ENCODE measurements around the gene PRKCA. TPM values are rescaled to one million over a fixed set of nuclear protein-coding genes. Genes with fewer than 3 reads are reported as not detected.

The PRKCA gene
- total RNA-seq, 1 experiment from 2014 or later, result 36.1 TPM

- no peaks in the 10 kb centered on the region for H3K27me3 ChIP-seq (replicated peaks)
- no peaks in the 10 kb centered on the region for H3K4me1 ChIP-seq (replicated peaks)
- H3K27ac ChIP-seq, result no peak overlapping the region
- DNase-seq (ENCODE audit: low read depth in 1 of 2, low spot score in 2 of 2), result no peak
- peaks cover 5% of the 10 kb centered on the region; the same call in 1 of the 2 replicates for H3K36me3 ChIP-seq
- no peaks in the 10 kb centered on the region for H3K9me3 ChIP-seq (replicated peaks)
- H3K4me3 ChIP-seq, result no peak overlapping the region
Measured at GRCh38 chr17:66667090-66667489, 364.7 kb downstream of the PRKCA start.

GRCh38 chr17:66667491-66668030 lies 365.1 kb downstream of the PRKCA start:
- no peaks in the 10 kb centered on the region for H3K27me3 ChIP-seq (replicated peaks)
- no peaks in the 10 kb centered on the region for H3K9me3 ChIP-seq (replicated peaks)
- no peaks in the 10 kb centered on the region for H3K4me1 ChIP-seq (replicated peaks)
- DNase-seq (ENCODE audit: low read depth in 1 of 2, low spot score in 2 of 2), result no peak
- peaks cover 5% of the 10 kb centered on the region; the same call in 1 of the 2 replicates for H3K36me3 ChIP-seq
- H3K4me3 ChIP-seq, result no peak overlapping the region
- no peak overlapping the region for H3K27ac ChIP-seq

- DNase-seq (ENCODE audit: low read depth in 1 of 2, low spot score in 2 of 2), result no peak
- Histone ChIP-seq H3K9me3 (replicated peaks) (no peaks in the 10 kb centered on the region), H3K27ac (no peak overlapping the region), H3K27me3 (replicated peaks) (no peaks in the 10 kb centered on the region), H3K4me1 (replicated peaks) (no peaks in the 10 kb centered on the region), H3K36me3 (peaks cover 5% of the 10 kb centered on the region; the same call in 1 of the 2 replicates), H3K4me3 (no peak overlapping the region)
Measured at GRCh38 chr17:66670206-66670605, 367.8 kb downstream of the PRKCA start.

- Histone ChIP-seq H3K9me3 (replicated peaks) (no peaks in the 10 kb centered on the region), H3K27ac (no peak overlapping the region), H3K27me3 (replicated peaks) (no peaks in the 10 kb centered on the region), H3K4me3 (no peak overlapping the region), H3K36me3 (peaks cover 5% of the 10 kb centered on the region; the same call in 1 of the 2 replicates), H3K4me1 (replicated peaks) (no peaks in the 10 kb centered on the region)
- DNase-seq (ENCODE audit: low read depth in 1 of 2, low spot score in 2 of 2), result no peak
Measured at GRCh38 chr17:66671156-66671555, 368.7 kb downstream of the PRKCA start.

GRCh38 chr17:66673668-66674276 lies 371.4 kb downstream of the PRKCA start:
- Histone ChIP-seq H3K9me3 (replicated peaks) (no peaks in the 10 kb centered on the region; the same call in 1 of the 2 replicates), H3K4me1 (replicated peaks) (no peaks in the 10 kb centered on the region), H3K27ac (no peak overlapping the region), H3K27me3 (replicated peaks) (no peaks in the 10 kb centered on the region), H3K36me3 (0 out of 2 replicates have a peak, but pooled peaks cover 2% of the 10 kb centered on the region), H3K4me3 (no peak overlapping the region)
- DNase-seq (ENCODE audit: low read depth in 1 of 2, low spot score in 2 of 2), result peak; percentile 59 to 64

GRCh38 chr17:66675273-66675990 lies 373.0 kb downstream of the PRKCA start:
- H3K4me1 ChIP-seq (replicated peaks), result 0 out of 2 replicates have a peak, but pooled peaks cover 3% of the 10 kb centered on the region
- H3K27me3 ChIP-seq (replicated peaks), result no peaks in the 10 kb centered on the region
- 0 out of 2 replicates have a peak, but pooled peaks cover 2% of the 10 kb centered on the region for H3K36me3 ChIP-seq
- no peak overlapping the region for H3K4me3 ChIP-seq
- no peak overlapping the region for H3K27ac ChIP-seq
- DNase-seq (ENCODE audit: low read depth in 1 of 2, low spot score in 2 of 2), result no peak
- no peaks in the 10 kb centered on the region; the same call in 1 of the 2 replicates for H3K9me3 ChIP-seq (replicated peaks)

- no peak for DNase-seq (ENCODE audit: low read depth in 1 of 2, low spot score in 2 of 2)
- no peak overlapping the region for H3K27ac ChIP-seq
Measured at GRCh38 chr17:66675991-66676371, 373.6 kb downstream of the PRKCA start.

GRCh38 chr17:66676421-66676820 lies 374.0 kb downstream of the PRKCA start:
- Histone ChIP-seq H3K27ac (no peak overlapping the region), H3K9me3 (replicated peaks) (no peaks in the 10 kb centered on the region; the same call in 1 of the 2 replicates), H3K4me1 (replicated peaks) (0 out of 2 replicates have a peak, but pooled peaks cover 3% of the 10 kb centered on the region), H3K4me3 (no peak overlapping the region), H3K27me3 (replicated peaks) (no peaks in the 10 kb centered on the region), H3K36me3 (0 out of 2 replicates have a peak, but pooled peaks cover 3% of the 10 kb centered on the region)
- no peak for DNase-seq (ENCODE audit: low read depth in 1 of 2, low spot score in 2 of 2)

More at GRCh38 chr17:66675991-66676371, 373.6 kb downstream of the PRKCA start:
- Histone ChIP-seq H3K4me1 (replicated peaks) (0 out of 2 replicates have a peak, but pooled peaks cover 3% of the 10 kb centered on the region), H3K36me3 (0 out of 2 replicates have a peak, but pooled peaks cover 2% of the 10 kb centered on the region), H3K9me3 (replicated peaks) (no peaks in the 10 kb centered on the region; the same call in 1 of the 2 replicates), H3K4me3 (no peak overlapping the region), H3K27me3 (replicated peaks) (no peaks in the 10 kb centered on the region)

- Histone ChIP-seq H3K4me3 (no peak overlapping the region), H3K9me3 (replicated peaks) (no peaks in the 10 kb centered on the region; the same call in 1 of the 2 replicates), H3K36me3 (0 out of 2 replicates have a peak, but pooled peaks cover 6% of the 10 kb centered on the region), H3K27ac (no peak overlapping the region), H3K4me1 (replicated peaks) (0 out of 2 replicates have a peak, but pooled peaks cover 3% of the 10 kb centered on the region), H3K27me3 (replicated peaks) (no peaks in the 10 kb centered on the region)
- DNase-seq (ENCODE audit: low read depth in 1 of 2, low spot score in 2 of 2), result no peak
Measured at GRCh38 chr17:66677201-66677981, 375.0 kb downstream of the PRKCA start.

- Histone ChIP-seq H3K4me3 (no peak overlapping the region), H3K27me3 (replicated peaks) (no peaks in the 10 kb centered on the region), H3K27ac (no peak overlapping the region), H3K36me3 (0 out of 2 replicates have a peak, but pooled peaks cover 6% of the 10 kb centered on the region), H3K9me3 (replicated peaks) (no peaks in the 10 kb centered on the region; the same call in 1 of the 2 replicates), H3K4me1 (replicated peaks) (0 out of 2 replicates have a peak, but pooled peaks cover 3% of the 10 kb centered on the region)
- no peak for DNase-seq (ENCODE audit: low read depth in 1 of 2, low spot score in 2 of 2)
Measured at GRCh38 chr17:66678061-66678460, 375.6 kb downstream of the PRKCA start.

GRCh38 chr17:66678827-66679226 lies 376.4 kb downstream of the PRKCA start:
- 0 out of 2 replicates have a peak, but pooled peaks cover 3% of the 10 kb centered on the region for H3K4me1 ChIP-seq (replicated peaks)
- DNase-seq (ENCODE audit: low read depth in 1 of 2, low spot score in 2 of 2), result no peak
- H3K4me3 ChIP-seq, result no peak overlapping the region
- no peak overlapping the region for H3K27ac ChIP-seq
- no peaks in the 10 kb centered on the region for H3K27me3 ChIP-seq (replicated peaks)
- H3K9me3 ChIP-seq (replicated peaks), result no peaks in the 10 kb centered on the region; the same call in 1 of the 2 replicates
- H3K36me3 ChIP-seq, result 0 out of 2 replicates have a peak, but pooled peaks cover 6% of the 10 kb centered on the region

GRCh38 chr17:66679631-66680517 lies 377.5 kb downstream of the PRKCA start:
- 0 out of 2 replicates have a peak, but pooled peaks cover 6% of the 10 kb centered on the region for H3K36me3 ChIP-seq
- no peak overlapping the region for H3K27ac ChIP-seq
- DNase-seq (ENCODE audit: low read depth in 1 of 2, low spot score in 2 of 2), result no peak
- 0 out of 2 replicates have a peak, but pooled peaks cover 3% of the 10 kb centered on the region for H3K4me1 ChIP-seq (replicated peaks)
- H3K27me3 ChIP-seq (replicated peaks), result no peaks in the 10 kb centered on the region
- no peaks in the 10 kb centered on the region; the same call in 1 of the 2 replicates for H3K9me3 ChIP-seq (replicated peaks)
- H3K4me3 ChIP-seq, result no peak overlapping the region

Measured in SJSA1 (cell line).